HG03097 (cell line): ENCODE results near the gene MTHFD2.
"Not testable (repeated sequence)": the region's sequence is repeated elsewhere in the genome, so short reads cannot be mapped to it uniquely, and the experiment has no call there.

Experiments used
- ATAC-seq: cut with Tn5 transposase; IDR thresholded peaks from one replicate; pipeline ENCODE4 v1.9.1; 2021; ENCODE audit not compliant: unreplicated experiment, low FRiP score

The MTHFD2 gene

DNA sequence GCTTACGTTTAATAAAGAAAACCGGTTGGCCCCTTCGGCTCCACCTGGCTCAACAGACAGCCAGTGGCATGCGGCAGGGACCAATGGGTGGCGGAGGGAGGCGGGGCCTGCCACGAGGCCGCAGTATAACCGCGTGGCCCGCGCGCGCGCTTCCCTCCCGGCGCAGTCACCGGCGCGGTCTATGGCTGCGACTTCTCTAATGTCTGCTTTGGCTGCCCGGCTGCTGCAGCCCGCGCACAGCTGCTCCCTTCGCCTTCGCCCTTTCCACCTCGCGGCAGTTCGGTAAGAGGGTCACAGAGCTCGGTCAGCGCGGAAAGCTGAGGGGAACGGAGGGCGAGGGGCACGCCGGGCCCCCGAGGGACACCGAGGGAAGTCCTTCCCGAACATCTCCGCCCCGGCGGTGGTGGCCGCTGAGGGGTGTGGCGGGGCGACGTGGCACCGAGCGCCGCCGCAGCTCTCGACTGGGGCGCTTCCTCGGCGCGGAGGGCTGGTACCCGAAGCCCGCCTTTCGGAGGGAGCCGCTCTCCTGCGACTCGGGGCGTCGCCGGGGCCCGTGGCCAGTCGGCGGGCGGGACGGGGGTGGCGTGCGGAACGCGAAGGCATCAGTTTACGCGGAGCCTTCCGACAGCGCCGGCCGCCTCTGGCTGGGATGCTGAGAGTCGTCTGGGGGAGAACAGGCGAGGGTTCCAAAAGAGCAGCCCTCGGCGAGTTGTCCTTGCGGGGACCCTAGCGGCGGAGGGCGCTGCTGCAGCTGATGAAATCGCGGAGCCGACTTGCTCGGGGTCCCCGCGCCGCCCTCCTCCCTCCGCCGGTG lies at the start of gene MTHFD2:
TSS of gene MTHFD2 (plus strand) at position 155 of the 814 bp plus-strand sequence. CDS start at position 182, 27 bp downstream.
- ATAC-seq = peak; percentile 84

GRCh38 chr2:74149247-74149525 lies 49.2 kb upstream of the MTHFD2 start:
- no peak for ATAC-seq

DNA sequence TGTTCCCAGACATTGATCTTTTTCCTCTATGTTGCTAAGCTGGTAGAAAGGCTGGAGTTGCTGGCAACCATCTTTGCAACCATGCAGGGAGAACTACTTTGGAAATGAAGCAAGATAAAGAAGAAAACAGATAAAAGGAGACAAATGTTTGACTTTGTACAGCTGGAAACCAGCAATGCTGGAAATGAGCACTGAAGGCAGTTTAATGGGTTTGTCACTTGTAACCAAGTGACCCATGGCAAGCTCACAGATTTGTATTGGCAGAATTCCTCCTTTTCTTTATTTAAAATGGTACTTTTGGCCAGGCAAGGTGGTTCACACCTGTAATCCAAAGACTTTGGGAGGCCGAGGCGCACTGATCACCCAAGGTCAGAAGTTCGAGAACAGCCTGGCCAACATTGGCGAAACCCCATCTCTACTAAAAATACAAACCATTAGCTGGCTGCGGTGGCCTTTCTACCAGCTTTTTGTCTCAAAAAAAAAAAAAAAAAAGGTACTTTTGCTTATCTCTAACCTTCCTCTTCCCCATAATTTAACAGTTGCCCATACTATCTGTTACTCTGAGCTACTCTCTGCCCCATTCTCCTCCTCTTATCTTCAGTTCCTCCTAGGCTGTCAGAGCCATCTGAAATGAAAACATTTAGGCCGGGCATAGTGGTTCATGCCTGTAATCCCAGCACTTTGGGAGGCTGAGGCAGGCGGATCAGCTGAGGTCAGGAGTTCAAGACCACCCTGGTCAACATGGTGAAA lies 48.7 kb upstream of the MTHFD2 start:
- no peak for ATAC-seq

- ATAC-seq = no peak
Observed at GRCh38 chr2:74152954-74153353, 45.5 kb upstream of the MTHFD2 start.

DNA sequence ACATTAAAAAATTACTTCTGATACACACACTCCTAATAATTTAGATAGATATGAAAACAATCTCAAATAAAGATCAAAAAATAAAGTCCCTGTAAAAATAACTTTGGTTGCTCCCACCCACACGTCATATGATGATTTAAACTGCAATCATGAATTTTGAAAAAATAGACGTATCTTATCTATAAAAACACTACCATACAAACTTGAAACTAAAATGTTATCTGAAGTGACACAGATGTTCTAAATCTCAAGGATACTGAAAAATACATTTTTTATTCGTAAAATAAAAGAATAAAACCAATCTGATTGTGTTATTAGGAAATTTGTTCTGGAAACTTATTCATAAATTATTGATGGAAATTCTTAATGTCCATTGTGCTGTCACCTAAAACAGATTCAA lies 42.6 kb upstream of the MTHFD2 start:
- no peak for ATAC-seq

DNA sequence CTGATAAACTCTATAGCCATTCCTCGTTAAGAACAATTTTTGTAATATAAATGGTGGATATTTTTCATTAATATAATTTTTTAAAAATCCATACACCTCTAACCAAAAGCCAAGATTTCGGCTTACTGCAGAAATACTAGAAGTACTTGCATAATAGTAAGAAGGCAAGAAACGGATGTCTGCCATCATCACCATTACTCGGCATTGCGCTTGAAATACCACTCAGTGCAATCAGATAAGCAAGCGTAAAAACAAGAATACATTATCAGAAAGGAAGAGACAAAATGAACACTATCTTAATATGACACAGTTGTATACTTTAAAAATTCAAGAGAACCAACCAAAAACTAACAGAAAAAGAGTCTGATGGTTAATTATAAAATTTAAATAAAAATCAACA lies 35.5 kb upstream of the MTHFD2 start:
- no peak for ATAC-seq

GRCh38 chr2:74164761-74165160 lies 33.7 kb upstream of the MTHFD2 start:
- no peak for ATAC-seq

DNA sequence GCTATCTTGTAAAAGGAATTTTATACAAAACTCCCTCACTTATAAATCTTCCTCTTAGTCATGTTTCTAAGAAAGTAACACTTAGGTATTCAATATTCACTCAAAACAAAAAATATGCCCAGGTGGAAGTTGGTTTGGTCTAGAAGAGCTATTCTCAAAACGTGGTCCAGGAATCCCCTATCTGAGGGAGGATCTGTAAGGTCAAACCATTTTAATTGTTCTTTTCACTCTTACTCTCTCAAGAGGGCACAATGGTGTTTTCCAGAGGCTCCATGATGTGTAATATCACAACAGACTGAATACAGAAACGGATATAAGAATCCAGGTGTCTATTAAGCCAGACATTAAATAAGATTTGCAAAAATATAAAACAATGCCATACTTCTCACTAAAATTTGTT lies 29.7 kb upstream of the MTHFD2 start:
- ATAC-seq = no peak

- no peak for ATAC-seq
Observed at GRCh38 chr2:74174909-74175308, 23.5 kb upstream of the MTHFD2 start.

GRCh38 chr2:74177696-74178095 lies 20.7 kb upstream of the MTHFD2 start:
- ATAC-seq = no peak

DNA sequence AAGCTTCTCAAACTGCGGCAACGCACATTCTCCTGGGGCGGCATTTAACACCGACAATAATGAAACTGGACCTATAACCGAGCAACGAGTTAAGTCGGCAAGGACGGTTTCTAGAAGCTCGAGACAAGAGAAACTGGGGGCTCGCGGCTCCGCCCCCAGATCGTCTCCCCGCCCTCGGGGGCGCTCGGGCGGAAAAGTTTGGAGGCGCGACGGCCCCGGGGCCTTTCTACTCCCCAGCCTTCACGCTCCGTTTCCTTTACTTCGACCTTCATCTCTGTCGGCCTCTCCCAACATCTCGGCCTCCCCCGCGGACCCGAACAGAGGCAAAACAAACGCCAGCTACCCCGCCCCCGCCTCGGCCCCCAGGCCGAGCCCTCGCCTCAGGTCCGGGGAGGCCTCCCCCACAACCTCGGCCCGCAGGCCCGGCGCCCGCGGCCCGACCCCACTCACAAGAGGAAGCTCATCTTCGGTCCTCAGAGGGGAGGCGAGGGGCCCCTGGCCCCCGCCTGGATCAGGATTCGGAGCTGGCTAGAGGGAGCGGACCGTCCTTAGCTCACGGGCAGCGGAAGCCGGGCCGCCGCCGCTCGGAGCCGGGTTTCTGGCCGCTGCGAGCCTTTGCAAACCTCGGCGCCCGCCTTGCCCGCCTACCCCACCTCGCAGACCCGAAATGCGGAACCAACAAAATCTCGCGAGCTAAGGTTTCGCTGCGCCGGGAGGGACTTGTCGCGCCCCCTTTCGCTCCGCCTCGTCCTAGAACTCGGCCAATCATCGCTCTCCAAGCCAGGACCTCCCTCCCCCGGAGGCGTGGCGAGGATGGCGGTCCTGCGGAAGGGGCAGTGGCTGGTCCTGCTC lies 20.0 kb upstream of the MTHFD2 start, which contains the start of gene MOB1A:
TSS of gene MOB1A (minus strand) at position 669 of the 852 bp plus-strand sequence. CDS start at position 464, 205 bp downstream.
- ATAC-seq = peak; percentile 77

- peak; percentile 4 for ATAC-seq
Observed at GRCh38 chr2:74179063-74179865, 19.2 kb upstream of the MTHFD2 start.

- ATAC-seq = peak; percentile 32
Observed at GRCh38 chr2:74181739-74182138, 16.7 kb upstream of the MTHFD2 start.

- no peak for ATAC-seq
Observed at GRCh38 chr2:74183878-74184277, 14.5 kb upstream of the MTHFD2 start.

DNA sequence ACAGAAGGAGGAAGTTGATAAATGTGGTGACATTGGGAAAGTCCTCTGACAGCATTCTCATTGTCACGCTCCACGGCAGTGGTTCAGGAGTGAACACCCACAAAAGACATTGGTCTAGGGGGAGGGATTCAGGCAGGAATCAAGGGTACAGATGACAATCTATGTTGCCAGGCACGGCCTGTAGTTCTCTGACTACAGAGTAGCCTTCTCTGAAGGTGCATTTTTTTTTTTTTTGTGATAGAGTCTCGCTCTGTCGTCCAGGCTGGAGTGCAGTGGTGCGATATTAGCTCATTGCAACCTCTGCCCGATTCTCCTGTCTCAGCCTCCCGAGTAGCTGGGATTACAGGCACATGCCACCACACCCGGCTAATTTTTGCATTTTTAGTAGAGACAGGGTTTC lies 12.4 kb upstream of the MTHFD2 start:
- ATAC-seq = no peak

DNA sequence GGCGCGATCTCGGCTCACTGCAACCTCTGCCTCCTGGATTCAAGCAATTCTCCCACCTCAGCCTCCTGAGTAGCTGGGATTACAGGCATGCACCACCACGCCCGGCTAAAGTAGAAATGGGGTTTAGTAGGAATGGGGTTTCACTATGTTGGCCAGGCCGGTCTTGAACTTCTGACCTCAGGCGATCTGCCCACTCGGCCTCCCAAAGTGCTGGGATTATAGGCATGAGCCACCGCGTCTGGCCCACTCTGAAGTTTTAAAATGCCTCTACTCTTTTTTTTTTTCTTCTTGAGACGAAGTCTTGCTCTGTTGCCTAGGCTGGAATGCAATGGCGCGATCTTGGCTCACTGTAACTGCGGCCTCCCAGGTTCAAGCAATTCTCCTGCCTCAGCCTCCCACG lies 11.7 kb upstream of the MTHFD2 start:
- not testable (repeated sequence) for ATAC-seq

DNA sequence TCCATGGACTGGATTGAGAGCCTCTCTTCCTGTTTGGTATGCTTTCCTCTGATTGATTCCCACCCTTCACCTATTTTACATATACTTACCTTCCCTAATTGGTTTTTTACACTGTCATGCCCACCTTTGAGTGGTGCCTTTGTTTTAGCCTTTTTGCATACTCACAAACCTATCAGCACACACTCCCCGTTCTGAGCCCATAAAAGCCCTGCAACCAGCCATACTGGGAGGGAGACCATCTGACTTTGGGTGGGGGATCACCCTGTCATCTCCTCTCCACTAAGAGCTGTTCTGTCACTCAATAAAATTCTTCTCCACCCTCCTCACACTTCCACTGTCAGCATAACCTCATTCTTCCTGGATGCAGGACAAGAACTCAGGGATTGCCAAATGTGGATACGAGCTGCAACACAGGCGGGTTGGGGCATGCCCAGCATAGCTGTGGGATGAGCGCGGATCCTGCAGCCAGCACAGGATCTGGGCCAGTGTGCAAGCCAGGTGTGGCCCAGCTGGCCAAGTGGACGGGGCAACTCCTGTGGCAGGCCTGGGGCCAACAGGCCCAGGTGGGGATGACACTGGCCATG lies 10.3 kb upstream of the MTHFD2 start:
- ATAC-seq = no peak

DNA sequence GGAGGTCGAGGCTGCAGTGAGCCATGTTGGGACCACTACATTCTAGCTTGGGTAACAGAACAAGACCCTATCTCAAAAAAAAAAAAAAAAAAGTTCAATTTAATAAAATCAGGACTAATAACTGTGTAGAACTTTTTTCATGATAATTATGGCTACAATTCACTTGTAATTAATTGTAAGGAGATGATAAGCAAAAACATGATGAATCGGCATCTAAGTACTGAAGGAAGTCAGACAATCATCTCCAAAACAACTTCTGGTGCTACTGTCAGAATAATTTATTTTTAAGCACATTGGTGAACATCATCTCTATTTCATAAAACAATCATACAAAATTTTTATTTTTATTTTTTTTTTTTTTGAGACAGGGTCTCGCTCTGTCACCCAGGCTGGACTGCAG lies 9.7 kb upstream of the MTHFD2 start:
- ATAC-seq = no peak

DNA sequence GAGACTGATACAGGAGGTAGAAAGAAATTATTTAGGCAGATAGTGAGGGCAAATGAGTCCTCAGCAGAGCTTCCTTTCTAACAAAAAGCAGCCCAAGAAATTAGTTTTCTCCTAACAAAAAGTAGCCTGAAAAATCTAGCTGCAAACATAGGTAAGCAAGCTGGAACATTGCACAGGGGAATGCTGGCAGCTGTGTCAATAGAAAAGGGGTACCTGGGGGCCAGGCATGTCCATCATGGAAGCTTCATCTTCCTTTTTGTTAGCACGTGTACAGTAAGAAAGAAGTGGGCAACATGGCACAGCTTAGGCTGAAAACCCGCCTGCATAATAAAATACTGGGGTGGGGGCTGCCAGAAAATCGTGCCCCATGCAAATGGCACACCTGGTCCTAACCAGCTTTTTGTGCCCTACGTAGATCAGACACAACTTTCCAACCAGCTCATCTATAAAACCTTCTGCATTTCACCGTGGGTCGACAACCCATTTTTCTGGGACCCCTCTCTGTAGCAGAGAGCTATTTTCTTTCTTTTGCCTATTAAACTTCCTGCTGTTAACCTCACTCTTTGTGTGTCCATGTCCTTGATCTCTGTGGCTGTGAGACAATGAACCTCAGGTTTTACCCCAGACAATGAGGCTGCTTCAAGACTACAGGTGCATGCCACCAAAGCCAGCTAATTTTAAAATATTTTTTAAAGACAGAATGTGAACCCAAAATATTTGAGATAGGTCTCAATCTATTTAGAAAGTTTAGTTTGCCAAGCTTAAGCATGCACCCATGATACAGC lies 6.6 kb upstream of the MTHFD2 start:
- no peak for ATAC-seq
